Endothelial cell of umbilical vein (primary cell): ENCODE data around the gene C1QL3.

Experiments
- EZH2 ChIP-seq: IDR thresholded peaks from 2 replicates; pipeline ENCODE4 v1.6.1; 2012; ENCODE audit warnings: borderline replicate concordance, low read depth, mild to moderate bottlenecking, moderate library complexity, low read length, inconsistent platforms; ENCODE audit not compliant: severe bottlenecking
- GATA2 ChIP-seq: IDR thresholded peaks from 2 replicates; pipeline ENCODE4 v1.7.0; 2011; ENCODE audit warnings: low read depth, mild to moderate bottlenecking, moderate library complexity, mixed read lengths, low read length; ENCODE audit not compliant: insufficient read length, insufficient read depth
- JUN ChIP-seq: IDR thresholded peaks from 2 replicates; pipeline ENCODE4 v1.6.1; 2011; ENCODE audit warnings: borderline replicate concordance, low read depth; ENCODE audit not compliant: insufficient read length, insufficient read depth
- MYC ChIP-seq: IDR thresholded peaks from one replicate; pipeline ENCODE4 v1.6.1; 2011; ENCODE audit warnings: mild to moderate bottlenecking, low read depth, low read length
- POLR2A ChIP-seq: IDR thresholded peaks from 2 replicates; pipeline ENCODE4 v1.6.1; 2012; ENCODE audit warnings: low read depth, mild to moderate bottlenecking, control low read depth, low read length
- POLR2AphosphoS5 ChIP-seq: IDR thresholded peaks from 2 replicates; pipeline ENCODE4 v1.6.1; 2012; ENCODE audit warnings: low read depth, mild to moderate bottlenecking, control low read depth, low read length, moderate library complexity; ENCODE audit not compliant: insufficient read depth
- TF ChIP-seq, protein P1 (sequence below), 2 donors: IDR thresholded peaks; 1 replicate in 1 of 2; 2 replicates in 1 of 2; pipeline ENCODE4 v1.5.1; 2011; ENCODE audit warnings: low read length in 2 of 2, mild to moderate bottlenecking in 2 of 2, moderate library complexity in 2 of 2, control low read depth in 1 of 2, inconsistent platforms in 1 of 2, low read depth in 1 of 2; ENCODE audit not compliant: insufficient read depth in 1 of 2; ENCODE audit errors: extremely low read depth in 1 of 2
- TF ChIP-seq, protein P2 (sequence below): IDR thresholded peaks from 2 replicates; pipeline ENCODE4 v1.6.1; 2011; ENCODE audit not compliant: insufficient read depth, insufficient read length

DNA sequence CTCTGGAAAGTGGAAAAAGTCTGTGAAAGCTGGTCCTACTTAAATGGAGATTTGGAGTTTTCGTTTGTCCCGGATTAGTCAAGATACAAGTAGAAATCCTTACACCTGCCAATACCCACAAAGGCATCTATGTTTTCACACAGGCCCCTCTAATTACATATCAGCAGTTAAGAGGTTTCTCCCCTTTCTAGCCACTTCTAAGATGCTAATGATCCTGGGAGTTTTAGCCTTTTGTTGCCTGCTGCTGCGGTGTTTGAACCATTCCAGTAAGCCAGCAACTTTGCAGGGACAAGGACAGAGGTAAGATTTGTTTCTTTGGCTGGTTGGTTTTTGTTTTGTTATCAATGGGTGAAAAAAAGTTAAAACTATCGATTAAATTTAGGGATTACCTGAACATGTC lies 5.8 kb upstream of the C1QL3 start:
- TF ChIP-seq, protein P1, sequence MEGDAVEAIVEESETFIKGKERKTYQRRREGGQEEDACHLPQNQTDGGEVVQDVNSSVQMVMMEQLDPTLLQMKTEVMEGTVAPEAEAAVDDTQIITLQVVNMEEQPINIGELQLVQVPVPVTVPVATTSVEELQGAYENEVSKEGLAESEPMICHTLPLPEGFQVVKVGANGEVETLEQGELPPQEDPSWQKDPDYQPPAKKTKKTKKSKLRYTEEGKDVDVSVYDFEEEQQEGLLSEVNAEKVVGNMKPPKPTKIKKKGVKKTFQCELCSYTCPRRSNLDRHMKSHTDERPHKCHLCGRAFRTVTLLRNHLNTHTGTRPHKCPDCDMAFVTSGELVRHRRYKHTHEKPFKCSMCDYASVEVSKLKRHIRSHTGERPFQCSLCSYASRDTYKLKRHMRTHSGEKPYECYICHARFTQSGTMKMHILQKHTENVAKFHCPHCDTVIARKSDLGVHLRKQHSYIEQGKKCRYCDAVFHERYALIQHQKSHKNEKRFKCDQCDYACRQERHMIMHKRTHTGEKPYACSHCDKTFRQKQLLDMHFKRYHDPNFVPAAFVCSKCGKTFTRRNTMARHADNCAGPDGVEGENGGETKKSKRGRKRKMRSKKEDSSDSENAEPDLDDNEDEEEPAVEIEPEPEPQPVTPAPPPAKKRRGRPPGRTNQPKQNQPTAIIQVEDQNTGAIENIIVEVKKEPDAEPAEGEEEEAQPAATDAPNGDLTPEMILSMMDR (IDR thresholded peaks at IDR 0.05; ENCODE audit: extremely low read depth in 1 of 2, insufficient read depth in 1 of 2, low read depth in 1 of 2, low read length in 2 of 2): no peak
- TF ChIP-seq POLR2A (no peak), MYC (no peak), GATA2 (no peak), EZH2 (no peak), POLR2AphosphoS5 (no peak), JUN (no peak)
- TF ChIP-seq, protein P2, sequence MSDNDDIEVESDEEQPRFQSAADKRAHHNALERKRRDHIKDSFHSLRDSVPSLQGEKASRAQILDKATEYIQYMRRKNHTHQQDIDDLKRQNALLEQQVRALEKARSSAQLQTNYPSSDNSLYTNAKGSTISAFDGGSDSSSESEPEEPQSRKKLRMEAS: no peak
